OCI-LY1 (cell line): ENCODE measurements around the gene NINJ2.

ENCODE experiments used
- EZH2 ChIP-seq: fragments of 200-600 bp; sonication (generic), shearing (Covaris generic); IDR thresholded peaks from 2 replicates; pipeline ENCODE4 v1.8.0; 2017; ENCODE audit warnings: borderline replicate concordance, mixed run types, mild to moderate bottlenecking, antibody characterized with exemption, low read length, moderate library complexity, mixed read lengths
- TF ChIP-seq, protein P1 (sequence below): fragments of 200-600 bp; sonication (generic), shearing (Covaris generic); IDR thresholded peaks from 2 replicates; pipeline ENCODE4 v1.5.1; 2017; ENCODE audit warnings: mild to moderate bottlenecking, antibody characterized with exemption, low read length, moderate library complexity, mixed read lengths

DNA sequence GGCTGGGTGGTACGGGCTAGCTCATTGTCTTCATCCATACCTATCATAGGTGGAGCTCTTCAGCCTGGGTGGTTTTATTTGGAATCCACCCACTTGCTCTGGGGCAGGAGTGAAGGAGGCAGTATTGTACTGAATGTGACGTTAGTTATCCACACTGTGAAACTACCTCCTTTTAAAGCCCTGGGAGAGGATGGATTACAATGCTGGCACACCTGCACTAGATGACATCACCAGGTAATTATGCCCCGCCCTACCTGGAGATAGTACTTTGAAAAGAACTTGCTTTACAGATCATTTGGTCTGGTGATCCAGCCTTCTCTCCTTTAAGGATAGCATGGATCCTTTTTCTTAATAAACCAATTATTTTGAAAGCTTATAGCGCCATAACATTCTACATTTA, 125.5 kb downstream of the NINJ2 start:
- TF ChIP-seq, protein P1, sequence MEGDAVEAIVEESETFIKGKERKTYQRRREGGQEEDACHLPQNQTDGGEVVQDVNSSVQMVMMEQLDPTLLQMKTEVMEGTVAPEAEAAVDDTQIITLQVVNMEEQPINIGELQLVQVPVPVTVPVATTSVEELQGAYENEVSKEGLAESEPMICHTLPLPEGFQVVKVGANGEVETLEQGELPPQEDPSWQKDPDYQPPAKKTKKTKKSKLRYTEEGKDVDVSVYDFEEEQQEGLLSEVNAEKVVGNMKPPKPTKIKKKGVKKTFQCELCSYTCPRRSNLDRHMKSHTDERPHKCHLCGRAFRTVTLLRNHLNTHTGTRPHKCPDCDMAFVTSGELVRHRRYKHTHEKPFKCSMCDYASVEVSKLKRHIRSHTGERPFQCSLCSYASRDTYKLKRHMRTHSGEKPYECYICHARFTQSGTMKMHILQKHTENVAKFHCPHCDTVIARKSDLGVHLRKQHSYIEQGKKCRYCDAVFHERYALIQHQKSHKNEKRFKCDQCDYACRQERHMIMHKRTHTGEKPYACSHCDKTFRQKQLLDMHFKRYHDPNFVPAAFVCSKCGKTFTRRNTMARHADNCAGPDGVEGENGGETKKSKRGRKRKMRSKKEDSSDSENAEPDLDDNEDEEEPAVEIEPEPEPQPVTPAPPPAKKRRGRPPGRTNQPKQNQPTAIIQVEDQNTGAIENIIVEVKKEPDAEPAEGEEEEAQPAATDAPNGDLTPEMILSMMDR: no peak
- no peak for TF ChIP-seq EZH2
